Pulmonary artery endothelial cell (primary cell): ENCODE data around the gene CDK5R1. TPM values are rescaled to one million over a fixed set of nuclear protein-coding genes. Genes with fewer than 3 reads are reported as not detected.

Experiments
- DNase-seq: peaks from one replicate; pipeline ENCODE4 v3.0.0-alpha.2; 2011; ENCODE audit warnings: low read depth, low spot score
- total RNA-seq: library from RNA; depleted of rRNA; stranded (reverse); fragments of >200 nt; gene quantifications from 2 replicates; pipeline ENCODE4 v1.2.3, GENCODE V29; 2014

The CDK5R1 gene
- total RNA-seq, 1 donor from 2014 or later = 1.8 TPM

DNA sequence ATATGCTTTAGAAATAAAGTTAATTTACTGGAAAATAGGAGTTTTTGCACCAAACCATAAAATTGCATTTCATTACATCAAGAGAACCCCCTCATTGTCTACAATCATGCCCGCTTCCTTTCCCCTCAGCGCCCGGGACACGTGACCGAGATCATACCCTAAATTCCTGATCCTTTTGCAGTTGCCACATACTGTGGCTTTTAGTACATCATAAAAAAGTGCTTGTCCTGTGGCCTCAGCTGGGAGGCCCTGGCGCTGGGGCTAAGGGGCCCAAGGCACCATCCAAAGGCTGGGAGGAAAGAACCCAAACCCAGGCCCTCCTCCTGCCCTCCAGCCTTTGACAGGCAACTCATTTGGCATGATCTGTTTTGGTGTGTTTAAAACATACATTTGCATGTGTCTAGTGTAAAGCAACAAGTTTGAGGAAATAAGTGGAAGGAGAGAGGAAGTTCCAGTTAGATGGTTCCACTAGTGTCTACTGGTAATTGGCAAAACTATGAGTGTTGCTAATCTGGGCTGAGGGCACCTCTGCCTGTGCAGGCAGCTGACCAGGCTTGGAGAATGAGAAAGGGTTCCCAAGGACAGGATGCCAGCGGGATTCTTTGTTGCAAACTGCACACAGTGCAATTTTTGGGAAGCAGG, 6.0 kb downstream of the CDK5R1 start:
- no peak for DNase-seq

DNA sequence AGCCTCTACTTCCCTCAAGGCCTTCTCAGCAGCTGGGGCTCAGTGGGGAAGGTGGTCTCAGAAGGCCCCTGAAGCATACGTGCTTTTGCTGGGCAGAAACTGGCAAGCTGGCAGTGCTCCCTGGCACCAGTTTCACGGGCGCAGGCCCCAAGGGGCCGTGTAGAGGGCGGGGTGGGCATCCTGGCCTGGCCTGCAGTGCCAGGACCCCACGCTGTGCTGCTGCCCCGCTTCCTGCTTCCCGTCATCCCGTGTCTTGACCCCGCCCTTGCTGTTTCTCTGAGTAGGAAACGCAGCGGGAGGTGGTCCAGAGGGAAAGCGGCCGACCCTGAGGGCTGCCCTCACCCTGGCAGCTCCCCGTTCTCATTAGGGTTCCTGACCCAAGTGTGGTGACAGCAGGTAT, 6.8 kb downstream of the CDK5R1 start:
- no peak for DNase-seq

DNA sequence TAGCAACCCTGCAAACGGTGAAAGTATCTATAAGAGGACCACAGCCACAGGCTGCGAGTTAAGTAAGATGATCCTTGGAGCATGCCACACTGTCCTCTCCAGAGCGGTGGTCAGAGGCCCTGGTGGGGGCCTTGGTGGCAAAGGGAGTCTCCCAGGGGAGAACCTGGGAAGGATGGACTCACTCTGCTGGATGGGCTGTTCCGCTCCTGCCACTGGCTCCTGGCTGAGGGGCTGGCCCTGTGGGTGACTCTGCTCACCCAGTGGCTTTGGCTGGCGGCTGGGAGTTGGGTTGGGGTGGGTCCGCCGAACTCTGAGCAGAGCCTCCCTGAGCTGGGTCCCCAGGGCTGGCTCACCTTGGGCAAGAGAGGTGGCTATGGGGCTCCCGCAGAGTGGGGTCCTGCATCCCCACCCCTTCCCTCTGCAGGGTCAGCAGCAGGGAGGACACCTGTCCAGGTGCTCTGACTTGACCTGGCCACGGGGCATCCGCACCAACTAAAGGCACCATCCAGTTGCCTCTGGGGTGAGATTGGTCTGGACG, 7.3 kb downstream of the CDK5R1 start:
- DNase-seq = no peak

- no peak for DNase-seq
Measured at GRCh38 chr17:32494621-32495358, 8.0 kb downstream of the CDK5R1 start.

DNA sequence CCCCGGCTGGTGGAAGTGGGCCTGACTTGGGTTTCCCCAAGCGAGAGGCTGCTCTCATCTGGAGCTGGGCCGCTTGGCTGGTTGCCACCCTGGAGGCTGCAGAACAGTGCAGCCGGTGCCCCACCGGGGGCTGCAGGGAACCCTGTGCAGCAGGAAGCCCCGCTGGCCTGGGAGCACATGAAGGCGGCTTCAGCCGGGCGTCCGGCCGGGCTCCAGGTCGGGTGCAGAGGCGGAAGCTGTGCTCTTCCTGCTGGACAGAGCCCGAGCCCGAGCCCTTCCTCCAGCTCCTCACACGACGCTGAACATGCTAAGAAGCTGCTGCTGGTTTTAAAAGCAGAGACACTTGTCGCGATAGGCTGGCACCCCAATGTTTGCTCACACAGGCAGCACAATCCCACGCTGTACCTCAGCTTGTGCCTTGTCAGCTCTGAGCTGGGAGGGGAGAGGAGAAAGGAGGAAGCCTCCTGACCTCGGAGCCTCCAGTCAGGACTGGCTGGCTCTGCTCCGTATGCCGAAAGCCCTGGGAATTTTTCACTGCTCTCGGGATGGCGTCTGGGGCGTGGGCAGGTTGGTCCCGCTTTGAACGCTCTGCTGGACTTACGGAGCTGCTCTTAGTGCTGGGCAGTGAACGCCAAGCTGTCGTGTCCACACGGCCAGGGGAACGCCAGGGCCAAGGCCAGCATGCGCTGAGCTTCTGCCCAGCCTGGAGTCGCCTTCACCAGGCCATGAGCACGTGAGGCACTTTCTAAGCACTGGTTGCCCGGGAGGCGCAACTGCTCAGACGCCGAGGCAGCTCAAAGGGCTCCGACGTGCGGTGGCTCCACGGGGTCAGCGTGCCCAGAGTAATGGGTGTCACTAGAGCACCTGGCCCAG, 8.8 kb downstream of the CDK5R1 start:
- DNase-seq = no peak

- DNase-seq = no peak
Measured at GRCh38 chr17:32496395-32497073, 9.7 kb downstream of the CDK5R1 start.

GRCh38 chr17:32497431-32498205, 10.8 kb downstream of the CDK5R1 start:
- DNase-seq = no peak

GRCh38 chr17:32498391-32498790, 11.6 kb downstream of the CDK5R1 start:
- no peak for DNase-seq

GRCh38 chr17:32502013-32502412, 15.2 kb downstream of the CDK5R1 start:
- DNase-seq = no peak

- DNase-seq = no peak
Measured at GRCh38 chr17:32502710-32503109, 15.9 kb downstream of the CDK5R1 start.

DNA sequence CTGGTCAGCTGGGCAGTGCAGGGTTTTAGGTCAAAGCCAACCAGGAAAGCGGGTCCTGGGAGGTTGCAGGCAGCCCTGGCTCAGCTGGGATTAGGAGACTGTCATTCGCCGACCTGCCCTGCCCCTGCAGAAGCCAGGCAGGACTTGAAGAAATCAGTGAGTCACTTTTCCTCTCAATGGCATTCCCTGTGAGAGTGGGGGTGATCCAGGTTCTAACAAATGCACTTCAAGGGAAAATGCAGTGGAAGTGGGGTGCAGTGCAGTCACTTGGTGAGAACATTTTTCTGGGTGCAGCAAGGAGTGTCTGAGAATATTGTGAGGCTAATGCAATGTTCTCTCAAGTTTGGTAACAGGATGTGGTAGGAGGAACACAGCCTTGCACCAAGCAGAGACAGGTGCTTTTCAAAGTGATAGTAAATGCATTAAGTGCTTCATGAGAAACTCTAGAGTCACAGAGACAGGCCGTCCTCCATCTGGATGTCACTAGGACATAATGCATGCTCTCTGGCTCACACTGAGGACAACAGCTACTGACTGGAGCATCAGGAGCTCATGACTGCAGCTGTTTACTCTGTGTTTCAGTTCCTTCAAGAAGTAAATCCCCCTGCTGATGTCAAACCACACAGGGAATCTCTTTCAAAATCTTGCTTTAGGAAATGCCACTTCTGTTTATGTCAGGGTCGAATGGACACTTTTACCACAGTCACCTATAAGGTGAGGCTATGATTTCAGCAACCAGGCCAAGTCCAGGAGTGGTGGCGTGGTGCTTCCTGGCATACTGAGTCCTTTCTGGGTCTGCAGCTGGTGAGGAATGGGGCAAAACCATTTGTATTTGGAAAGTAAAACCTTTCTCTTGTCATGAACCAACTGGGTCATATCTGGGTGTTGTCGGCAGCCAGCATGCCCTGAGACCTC, 16.7 kb downstream of the CDK5R1 start:
- no peak for DNase-seq

DNA sequence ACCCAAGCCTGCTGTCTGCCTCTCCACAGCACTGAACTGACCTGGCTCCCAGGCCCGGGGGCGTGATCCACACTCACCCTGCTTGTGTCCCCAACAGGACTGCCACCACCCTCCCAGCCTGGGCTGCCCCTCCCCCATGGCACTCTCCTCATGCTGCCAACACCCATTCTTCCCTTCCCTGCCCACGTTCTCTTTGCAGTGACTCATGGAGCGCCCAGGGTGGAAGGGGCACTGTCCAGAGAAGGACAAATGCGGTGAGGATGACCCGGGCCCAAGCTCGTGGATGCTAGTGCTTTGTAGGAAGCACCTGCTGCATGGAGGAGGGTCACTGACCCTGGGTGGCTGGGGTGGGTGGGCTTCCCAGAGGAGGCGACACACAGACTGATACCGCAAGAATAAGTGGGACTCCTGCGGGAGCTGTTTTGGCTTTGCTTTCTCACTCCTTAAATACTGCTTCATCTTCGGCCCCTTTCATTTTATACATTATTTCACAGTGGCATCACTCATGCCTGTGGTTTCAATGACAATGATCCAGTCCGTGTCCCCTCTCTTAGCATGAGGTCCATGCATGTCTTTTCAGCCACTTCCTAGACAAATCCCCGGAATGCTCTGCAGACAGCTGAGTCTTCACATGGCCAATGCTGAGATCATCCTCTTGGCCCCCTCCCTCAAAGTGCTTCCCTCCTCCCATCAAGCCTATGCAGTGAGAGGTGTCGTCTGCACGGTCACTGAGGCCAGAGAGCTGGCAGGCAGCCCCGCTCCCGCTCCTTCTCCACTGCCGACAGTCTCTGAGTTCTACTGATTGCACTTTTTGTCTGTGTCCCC, 17.6 kb downstream of the CDK5R1 start:
- no peak for DNase-seq

- no peak for DNase-seq
Measured at GRCh38 chr17:32508926-32509325, 22.1 kb downstream of the CDK5R1 start.

GRCh38 chr17:32510466-32510865, 23.7 kb downstream of the CDK5R1 start:
- no peak for DNase-seq

- DNase-seq = no peak
Measured at GRCh38 chr17:32512328-32512727, 25.5 kb downstream of the CDK5R1 start.

GRCh38 chr17:32513579-32513978, 26.8 kb downstream of the CDK5R1 start:
- no peak for DNase-seq

GRCh38 chr17:32514606-32515005, 27.8 kb downstream of the CDK5R1 start:
- no peak for DNase-seq

DNA sequence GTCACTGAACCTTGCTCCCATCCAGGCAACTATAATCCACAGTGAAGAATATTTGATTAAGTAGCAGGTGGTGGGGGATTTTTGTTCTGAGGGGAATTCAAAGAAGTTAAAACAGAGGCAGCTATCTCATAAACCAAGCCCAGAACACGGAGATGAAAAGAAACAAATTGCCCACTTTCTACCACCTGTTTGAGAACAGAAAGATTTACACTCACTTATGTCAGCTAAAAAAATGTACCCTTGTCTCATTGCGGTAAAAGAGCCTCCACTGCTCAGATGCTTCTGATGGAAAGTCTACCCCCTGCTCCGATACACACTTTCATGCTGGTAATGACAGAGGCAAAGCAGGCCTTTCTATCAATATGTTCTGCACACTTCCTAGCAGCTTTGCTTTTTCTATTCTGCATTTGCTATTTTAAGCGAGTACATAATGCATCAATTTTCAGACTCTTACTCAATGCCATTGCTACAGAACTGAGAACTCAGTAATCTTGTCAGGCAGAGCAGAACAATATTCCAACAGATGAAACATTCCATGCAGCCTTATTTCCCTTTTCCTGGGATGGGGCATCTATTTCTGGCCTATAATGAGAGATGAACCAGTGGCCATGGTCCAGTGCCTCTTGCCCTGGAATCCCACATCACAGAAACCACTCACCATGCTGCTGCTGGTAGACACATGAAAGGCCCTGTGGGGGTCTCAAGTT, 29.0 kb downstream of the CDK5R1 start:
- no peak for DNase-seq
